Esophagus mucosa (tissue), 1 donor: ENCODE measurements around the gene ACP7. TPM values are rescaled to one million over a fixed set of nuclear protein-coding genes. Genes with fewer than 3 reads are reported as not detected.
A peak's percentile ranks its signal among the peaks of the same experiment; 100 is the strongest.
"Not testable (repeated sequence)": the region's sequence is repeated elsewhere in the genome, so short reads cannot be mapped to it uniquely, and the experiment has no call there.

Experiments used
- ATAC-seq: fragments of 200-7000 bp; cut with Tn5 transposase; one replicate; pipeline ENCODE4 v1.9.1; 2020
- total RNA-seq: library from RNA; stranded (reverse); gene quantifications from one replicate; pipeline ENCODE4 v1.2.4, GENCODE V29; 2023
- donor health status: DM: yes; HTN: yes; CAD: no.

ACP7 gene
- total RNA-seq, 1 donor from 2014 or later = 0.32 TPM

GRCh38 chr19:39110263-39110967 lies 26.2 kb downstream of the ACP7 start:
- ATAC-seq = peak; percentile 36

- ATAC-seq = peak; percentile 73
Measured at GRCh38 chr19:39111593-39112199, 27.5 kb downstream of the ACP7 start.

GRCh38 chr19:39112338-39112890 lies 28.2 kb downstream of the ACP7 start:
- ATAC-seq = peak; percentile 91

GRCh38 chr19:39113199-39113598 lies 29.0 kb downstream of the ACP7 start:
- no peak for ATAC-seq

GRCh38 chr19:39115105-39115847 lies 31.1 kb downstream of the ACP7 start:
- no peak for ATAC-seq

- ATAC-seq = not testable (repeated sequence)
Measured at GRCh38 chr19:39117023-39117422, 32.9 kb downstream of the ACP7 start.

- ATAC-seq = no peak
Measured at GRCh38 chr19:39119830-39120229, 35.7 kb downstream of the ACP7 start.

GRCh38 chr19:39122934-39123731 lies 39.0 kb downstream of the ACP7 start:
- ATAC-seq = no peak

- no peak for ATAC-seq
Measured at GRCh38 chr19:39124136-39124764, 40.1 kb downstream of the ACP7 start.

GRCh38 chr19:39125199-39125553 lies 41.0 kb downstream of the ACP7 start:
- ATAC-seq = no peak

- peak; percentile 97 for ATAC-seq
Measured at GRCh38 chr19:39125554-39126311, 41.6 kb downstream of the ACP7 start, which contains the start of gene PAK4. Gene PAK4, plus strand, starts transcription at chr19:39125786. Its CDS starts 43,768 bp downstream, at chr19:39169554.

- ATAC-seq = peak; percentile 35
Measured at GRCh38 chr19:39126312-39127187, 42.4 kb downstream of the ACP7 start.

GRCh38 chr19:39127812-39128515 lies 43.8 kb downstream of the ACP7 start:
- no peak for ATAC-seq

- ATAC-seq = no peak
Measured at GRCh38 chr19:39128516-39129079, 44.4 kb downstream of the ACP7 start.

GRCh38 chr19:39129116-39129515 lies 44.9 kb downstream of the ACP7 start:
- no peak for ATAC-seq

GRCh38 chr19:39130337-39131254 lies 46.4 kb downstream of the ACP7 start:
- ATAC-seq = peak; percentile 45

- no peak for ATAC-seq
Measured at GRCh38 chr19:39131255-39131755, 47.1 kb downstream of the ACP7 start.
